ENCODE measurements around the gene FBXO42. TPM values are rescaled to one million over a fixed set of nuclear protein-coding genes. Genes with fewer than 3 reads are reported as not detected.
"Not testable (repeated sequence)": the region's sequence is repeated elsewhere in the genome, so short reads cannot be mapped to it uniquely, and the experiment has no call there.

Gene FBXO42
- total RNA-seq, 1 donor from 2014 or later, result 21.9 TPM

GRCh38 chr1:16375521-16376340, 23.5 kb upstream of the FBXO42 start:
- intact Hi-C loops (cut with DNase I), result no loop called here
- DNase-seq (ENCODE audit: missing footprints), result no peak
- peak; percentile 18 for ATAC-seq

DNA sequence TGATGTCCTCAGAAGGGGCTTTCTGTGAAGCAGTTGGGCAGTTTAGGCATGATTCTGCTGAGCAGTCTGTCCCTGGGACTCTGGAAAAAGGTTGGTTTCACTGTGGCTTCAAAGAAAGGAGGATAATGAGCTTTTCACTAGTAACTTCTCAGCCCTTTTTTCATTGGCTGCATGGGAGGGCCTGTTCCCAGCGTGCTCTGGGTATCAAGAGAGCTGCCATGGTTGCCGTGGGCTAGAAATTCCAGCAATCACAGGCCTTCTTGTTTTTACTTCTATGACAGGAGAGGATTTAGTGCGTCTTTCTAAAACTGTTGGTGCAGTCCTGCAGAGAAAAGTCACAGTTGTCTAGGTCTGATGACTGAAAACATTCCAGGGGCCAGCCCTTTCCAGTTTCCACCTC, 22.0 kb upstream of the FBXO42 start:
- intact Hi-C loops (cut with DNase I), result no loop called here
- ATAC-seq, result no peak
- no peak for DNase-seq (ENCODE audit: missing footprints)

GRCh38 chr1:16372535-16373285, 20.4 kb upstream of the FBXO42 start:
- ATAC-seq, result no peak
- DNase-seq (ENCODE audit: missing footprints), result no peak
- intact Hi-C loops (cut with DNase I), result no loop called here

- ATAC-seq (no peak), DNase-seq (ENCODE audit: missing footprints) (no peak)
- intact Hi-C loops (cut with DNase I), result no loop called here
Measured at GRCh38 chr1:16371725-16372124, 19.4 kb upstream of the FBXO42 start.

GRCh38 chr1:16369821-16370220, 17.5 kb upstream of the FBXO42 start:
- DNase-seq (ENCODE audit: missing footprints) (no peak), ATAC-seq (no peak)
- intact Hi-C loops (cut with DNase I), result loop anchor here (5.0 to 10.0 kb wide), 3 partner anchors 163 to 755 kb away; partner anchors contain the start of gene DDI2

- intact Hi-C loops (cut with DNase I), result loop anchor here (1.0 to 10.0 kb wide), 4 partner anchors 72 to 753 kb away; partner anchors contain the start of genes DDI2 and NECAP2
- DNase-seq (ENCODE audit: missing footprints) (no peak), ATAC-seq (peak; percentile 12)
Measured at GRCh38 chr1:16367968-16368890, 15.9 kb upstream of the FBXO42 start.

- intact Hi-C loops (cut with DNase I), result loop anchor here (1.0 to 10.0 kb wide), 4 partner anchors 73 to 753 kb away; partner anchors contain the start of genes DDI2 and NECAP2
- DNase-seq (ENCODE audit: missing footprints) (peak; percentile 90), ATAC-seq (peak; percentile 84)
Measured at GRCh38 chr1:16367258-16367967, 15.1 kb upstream of the FBXO42 start.

DNA sequence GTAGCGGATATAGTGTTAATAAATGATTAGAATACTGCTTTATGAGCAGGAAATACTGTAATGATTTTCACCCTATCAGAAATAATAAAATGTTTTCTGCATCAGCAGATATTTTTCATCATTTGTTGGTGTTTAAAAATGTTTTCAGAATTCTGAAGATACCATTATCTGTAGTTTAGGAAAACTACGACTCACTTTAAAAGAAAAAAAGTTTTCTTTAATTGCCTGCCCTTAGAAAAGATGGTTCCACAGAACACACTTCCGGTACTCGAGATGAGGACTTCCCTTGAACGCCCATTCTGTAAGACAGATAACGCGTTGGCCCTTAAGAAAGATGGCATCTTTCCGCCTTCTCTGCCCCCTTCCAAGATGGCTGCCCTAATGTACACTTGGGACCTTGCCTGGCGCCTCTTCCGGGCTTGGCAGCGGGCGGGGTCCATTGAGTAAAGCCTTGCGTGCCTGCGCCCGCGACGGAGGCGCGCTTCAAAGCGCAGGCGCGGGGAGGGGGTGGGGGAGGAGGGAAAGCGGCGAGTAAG, 14.5 kb upstream of the FBXO42 start, which contains the start of gene SZRD1:
Gene SZRD1, plus strand, starts transcription at position 521 of the 536 bp plus-strand sequence. CDS start 16 bp downstream, outside the sequence.
- intact Hi-C loops (cut with DNase I), result loop anchor here (1.0 to 10.0 kb wide), 4 partner anchors 74 to 752 kb away; partner anchors contain the start of genes DDI2 and NECAP2
- DNase-seq (ENCODE audit: missing footprints) (peak; percentile 98), ATAC-seq (peak; percentile 90)

- peak; percentile 24 for ATAC-seq
- intact Hi-C loops (cut with DNase I), result loop anchor here (5.0 to 10.0 kb wide), 3 partner anchors 158 to 750 kb away; partner anchors contain the start of gene DDI2
- not testable (repeated sequence) for DNase-seq (ENCODE audit: missing footprints)
Measured at GRCh38 chr1:16365146-16365498, 12.8 kb upstream of the FBXO42 start.

DNA sequence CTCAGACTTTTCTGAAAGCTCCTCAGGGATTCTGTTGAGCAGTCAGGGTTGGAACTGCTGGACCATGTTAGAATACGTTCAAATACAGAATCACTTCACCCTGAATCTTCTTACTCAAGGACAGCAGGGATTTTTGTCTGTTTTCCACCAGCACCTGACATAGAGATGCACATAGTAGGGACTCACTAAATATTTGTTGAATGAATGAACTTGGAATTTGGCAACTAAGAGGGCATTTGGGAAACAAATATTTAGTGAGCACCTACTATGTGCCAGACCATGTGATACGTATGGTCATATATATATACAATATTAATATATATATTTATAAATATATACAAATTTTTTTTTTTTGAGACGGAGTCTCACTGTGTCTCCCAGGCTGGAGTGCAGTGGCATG, 4.6 kb upstream of the FBXO42 start:
- intact Hi-C loops (cut with DNase I), result no loop called here
- DNase-seq (ENCODE audit: missing footprints) (no peak), ATAC-seq (no peak)

DNA sequence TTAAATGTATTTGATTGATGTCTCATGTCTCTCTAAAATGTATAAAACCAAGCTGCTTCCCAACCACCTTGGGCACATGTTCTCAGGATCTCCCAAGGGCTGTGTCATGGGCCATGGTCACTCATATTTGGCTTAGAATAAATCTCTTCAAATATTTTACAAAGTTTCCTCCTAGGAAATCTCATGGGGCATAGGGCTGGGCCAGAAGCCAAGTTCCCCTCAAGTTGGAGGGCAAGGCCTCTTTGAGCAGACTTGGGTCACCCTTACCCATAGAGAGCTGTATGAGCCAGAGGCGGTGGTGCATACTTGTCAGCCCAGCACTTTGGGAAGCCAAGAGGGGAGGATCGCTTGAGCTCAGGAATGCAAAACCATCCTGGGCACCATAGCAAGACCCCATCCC, 2.3 kb upstream of the FBXO42 start:
- ATAC-seq (no peak), DNase-seq (ENCODE audit: missing footprints) (peak; percentile 55)

DNA sequence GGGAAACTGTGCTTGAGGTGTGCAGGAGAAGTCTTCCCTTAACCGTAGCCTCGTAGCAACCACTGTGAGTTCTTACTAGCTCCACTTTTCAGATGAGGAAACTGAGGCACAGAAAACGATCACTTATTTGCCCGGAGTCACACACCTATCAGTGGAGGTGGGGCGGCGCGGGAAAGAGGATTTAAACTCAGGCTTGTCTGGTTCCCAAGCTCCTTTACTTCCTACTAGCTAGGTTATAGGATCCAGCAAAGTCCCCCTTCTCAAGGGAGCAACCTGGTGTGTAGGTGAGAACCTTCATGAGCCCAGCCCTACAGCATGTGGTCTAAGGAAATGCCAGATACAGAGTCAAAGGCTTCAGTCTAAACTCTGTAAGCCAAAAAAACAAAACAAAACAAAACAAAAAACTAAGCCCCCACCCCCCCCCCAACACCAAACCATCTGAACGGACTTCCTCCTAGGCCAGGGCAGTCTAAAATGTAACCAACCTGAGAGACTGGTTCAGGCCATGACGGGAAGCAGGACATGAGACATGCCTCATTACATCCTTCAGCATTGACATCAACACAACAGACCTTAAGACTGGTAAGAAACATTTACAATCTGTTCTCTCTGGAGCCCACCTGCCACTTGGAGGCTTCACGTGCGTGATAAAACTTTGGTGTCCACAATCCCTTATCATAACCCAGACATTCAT, 709 bp upstream of the FBXO42 start:
- intact Hi-C loops (cut with DNase I), result no loop called here
- peak; percentile 3 for ATAC-seq
- DNase-seq (ENCODE audit: missing footprints), result peak; percentile 25

More for the DNA sequence above, 2.3 kb upstream of the FBXO42 start:
- intact Hi-C loops (cut with DNase I), result no loop called here

DNA sequence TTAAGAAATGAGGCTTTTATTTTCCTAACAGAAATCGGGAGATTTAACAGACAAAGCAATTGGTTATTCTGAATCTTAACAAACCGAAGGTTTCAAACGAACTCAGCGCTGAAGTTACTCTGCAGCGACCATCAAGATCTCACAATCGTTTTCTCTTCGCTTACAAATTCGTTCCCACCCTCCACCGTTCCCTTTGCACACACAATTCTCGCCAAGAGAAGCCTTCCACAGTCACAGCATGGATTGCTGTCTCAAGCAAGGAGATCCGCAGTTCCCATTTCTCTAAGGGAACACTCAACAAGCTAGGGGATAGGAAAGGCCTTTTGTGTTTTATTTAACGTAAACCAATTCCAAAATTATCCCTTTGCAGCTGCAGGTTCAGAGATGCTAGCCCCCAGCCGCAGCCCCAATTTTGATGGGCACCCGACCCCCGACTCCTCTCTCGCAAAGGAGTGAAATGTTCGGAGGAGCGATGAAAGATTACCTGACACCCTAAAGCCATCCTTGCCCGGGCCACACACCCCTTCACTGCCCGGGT, 755 bp downstream of the FBXO42 start:
- ATAC-seq, result no peak
- DNase-seq (ENCODE audit: missing footprints), result peak; percentile 30
- intact Hi-C loops (cut with DNase I), result loop anchor here (2.0 kb wide), 1 partner anchor 107 kb away; no protein-coding TSS in a partner anchor

DNA sequence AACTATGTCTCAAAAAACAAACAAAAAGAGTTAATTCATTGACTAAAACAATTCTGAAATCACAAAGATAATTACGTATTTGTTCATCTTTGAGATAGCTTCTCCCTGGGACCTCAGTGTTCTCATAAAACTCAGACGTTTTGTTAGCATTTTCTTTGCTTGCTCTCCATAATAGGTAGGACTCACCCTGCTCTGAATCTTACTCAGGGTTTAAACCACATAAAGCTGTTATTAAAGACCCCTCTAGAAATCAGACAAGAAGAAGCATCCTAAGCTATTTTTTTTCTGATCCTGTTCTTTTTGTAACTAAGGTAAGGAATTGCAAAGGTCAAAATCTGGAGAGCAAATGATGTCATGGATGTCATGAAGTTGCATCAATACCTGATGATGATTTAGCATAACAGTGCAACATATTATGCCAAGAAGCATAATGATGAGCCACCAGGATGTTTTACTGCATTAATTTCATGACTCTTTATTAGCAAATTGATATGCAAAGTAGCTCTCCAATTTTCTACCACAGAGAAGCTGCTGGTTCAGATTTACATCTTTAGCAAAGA, 2.4 kb downstream of the FBXO42 start:
- intact Hi-C loops (cut with DNase I), result loop anchor here (2.0 kb wide), 1 partner anchor 105 kb away; no protein-coding TSS in a partner anchor
- ATAC-seq (no peak), DNase-seq (ENCODE audit: missing footprints) (no peak)

- peak; percentile 31 for DNase-seq (ENCODE audit: missing footprints)
- intact Hi-C loops (cut with DNase I), result no loop called here
- ATAC-seq, result no peak
Measured at GRCh38 chr1:16348414-16349182, 3.7 kb downstream of the FBXO42 start.

DNA sequence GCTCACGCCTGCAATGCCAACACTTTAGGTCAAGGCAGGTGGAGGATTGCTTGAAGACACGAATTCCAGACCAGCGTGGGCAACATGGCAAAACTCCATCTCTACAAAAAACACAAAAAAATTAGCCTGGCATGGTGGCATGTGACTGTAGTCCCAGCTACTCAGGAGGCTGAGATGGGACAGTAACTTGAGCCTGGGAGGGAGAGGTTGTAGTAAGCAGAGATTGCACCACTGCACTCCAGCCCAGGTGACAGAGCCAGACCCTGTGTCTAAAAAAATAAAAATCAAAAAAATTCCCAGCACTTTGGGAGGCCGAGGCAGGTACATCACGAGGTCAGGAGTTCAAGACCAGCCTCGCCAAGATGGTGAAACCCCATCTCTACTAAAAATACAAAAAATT, 9.0 kb downstream of the FBXO42 start:
- intact Hi-C loops (cut with DNase I); ATAC-seq; DNase-seq (ENCODE audit: missing footprints): not testable (repeated sequence)
